HL-60 (cell line): ENCODE data around the gene ENO1.

Experiments
- DNase-seq, 2 experiments: peaks; one replicate each; pipeline ENCODE4 v3.0.0-alpha.2; 2010 to 2020; ENCODE audit warnings: low read depth in 1 of 2, low spot score in 1 of 2
- H3K27ac ChIP-seq: fragments of 250-450 bp; sonication (Bioruptor Pico); replicated peaks from 2 replicates; pipeline ENCODE4 v1.5.1; 2020; ENCODE audit warnings: mild to moderate bottlenecking, moderate library complexity
- H3K27me3 ChIP-seq: fragments of 250-450 bp; sonication (Bioruptor Pico); 2 replicates; pipeline ENCODE4 v1.5.1; 2021; ENCODE audit warnings: mild to moderate bottlenecking, moderate library complexity; ENCODE audit not compliant: insufficient read depth, poor library complexity, severe bottlenecking
- H3K4me3 ChIP-seq: replicated peaks from 2 replicates; pipeline ENCODE4 v1.5.1; 2011; ENCODE audit warnings: mild to moderate bottlenecking, control low read depth, low read length; ENCODE audit not compliant: insufficient read depth
- GABPA ChIP-seq: IDR thresholded peaks from 2 replicates; pipeline ENCODE4 v1.6.1; 2012; ENCODE audit warnings: low read depth
- POLR2AphosphoS5 ChIP-seq: IDR thresholded peaks from 2 replicates; pipeline ENCODE4 v1.6.1; 2012; ENCODE audit warnings: low read depth
- SPI1 ChIP-seq: IDR thresholded peaks from 2 replicates; pipeline ENCODE4 v1.6.1; 2012; ENCODE audit warnings: low read depth, mild to moderate bottlenecking, borderline replicate concordance
- TF ChIP-seq, protein P1 (sequence below): IDR thresholded peaks from 2 replicates; pipeline ENCODE4 v1.6.1; 2012; ENCODE audit warnings: low read depth; ENCODE audit not compliant: insufficient replicate concordance
- TF ChIP-seq, protein P2 (sequence below): IDR thresholded peaks from one replicate; pipeline ENCODE4 v1.5.1; 2011; ENCODE audit warnings: low read length, control low read depth, inconsistent platforms; ENCODE audit not compliant: insufficient read depth

Gene ENO1

DNA sequence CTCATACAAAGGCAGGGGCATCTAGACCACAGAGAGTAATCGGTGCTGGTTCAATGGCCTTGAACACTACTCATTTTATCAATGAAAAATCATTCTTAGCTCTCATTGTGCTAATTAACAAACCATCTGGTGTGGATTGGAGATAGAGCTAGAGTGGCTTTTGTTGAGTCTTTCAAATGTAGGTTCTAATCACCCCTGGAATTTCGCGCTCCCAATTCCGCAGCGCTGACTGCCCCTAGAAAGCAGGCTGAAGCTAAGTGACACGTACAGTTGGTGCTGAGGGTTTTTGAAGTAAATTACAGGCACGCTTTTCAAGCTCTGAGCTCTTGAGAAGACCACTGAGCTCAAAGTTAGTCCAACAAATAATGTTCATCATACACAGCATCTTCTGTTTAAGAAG, 36.0 kb upstream of the ENO1 start:
- Histone ChIP-seq H3K4me3 (no peak overlapping the region), H3K27me3 (no peaks in the 10 kb centered on the region), H3K27ac (no peak overlapping the region)
- TF ChIP-seq GABPA, result no peak
- TF ChIP-seq, protein P1, sequence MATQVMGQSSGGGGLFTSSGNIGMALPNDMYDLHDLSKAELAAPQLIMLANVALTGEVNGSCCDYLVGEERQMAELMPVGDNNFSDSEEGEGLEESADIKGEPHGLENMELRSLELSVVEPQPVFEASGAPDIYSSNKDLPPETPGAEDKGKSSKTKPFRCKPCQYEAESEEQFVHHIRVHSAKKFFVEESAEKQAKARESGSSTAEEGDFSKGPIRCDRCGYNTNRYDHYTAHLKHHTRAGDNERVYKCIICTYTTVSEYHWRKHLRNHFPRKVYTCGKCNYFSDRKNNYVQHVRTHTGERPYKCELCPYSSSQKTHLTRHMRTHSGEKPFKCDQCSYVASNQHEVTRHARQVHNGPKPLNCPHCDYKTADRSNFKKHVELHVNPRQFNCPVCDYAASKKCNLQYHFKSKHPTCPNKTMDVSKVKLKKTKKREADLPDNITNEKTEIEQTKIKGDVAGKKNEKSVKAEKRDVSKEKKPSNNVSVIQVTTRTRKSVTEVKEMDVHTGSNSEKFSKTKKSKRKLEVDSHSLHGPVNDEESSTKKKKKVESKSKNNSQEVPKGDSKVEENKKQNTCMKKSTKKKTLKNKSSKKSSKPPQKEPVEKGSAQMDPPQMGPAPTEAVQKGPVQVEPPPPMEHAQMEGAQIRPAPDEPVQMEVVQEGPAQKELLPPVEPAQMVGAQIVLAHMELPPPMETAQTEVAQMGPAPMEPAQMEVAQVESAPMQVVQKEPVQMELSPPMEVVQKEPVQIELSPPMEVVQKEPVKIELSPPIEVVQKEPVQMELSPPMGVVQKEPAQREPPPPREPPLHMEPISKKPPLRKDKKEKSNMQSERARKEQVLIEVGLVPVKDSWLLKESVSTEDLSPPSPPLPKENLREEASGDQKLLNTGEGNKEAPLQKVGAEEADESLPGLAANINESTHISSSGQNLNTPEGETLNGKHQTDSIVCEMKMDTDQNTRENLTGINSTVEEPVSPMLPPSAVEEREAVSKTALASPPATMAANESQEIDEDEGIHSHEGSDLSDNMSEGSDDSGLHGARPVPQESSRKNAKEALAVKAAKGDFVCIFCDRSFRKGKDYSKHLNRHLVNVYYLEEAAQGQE, result no peak
- TF ChIP-seq, protein P2, sequence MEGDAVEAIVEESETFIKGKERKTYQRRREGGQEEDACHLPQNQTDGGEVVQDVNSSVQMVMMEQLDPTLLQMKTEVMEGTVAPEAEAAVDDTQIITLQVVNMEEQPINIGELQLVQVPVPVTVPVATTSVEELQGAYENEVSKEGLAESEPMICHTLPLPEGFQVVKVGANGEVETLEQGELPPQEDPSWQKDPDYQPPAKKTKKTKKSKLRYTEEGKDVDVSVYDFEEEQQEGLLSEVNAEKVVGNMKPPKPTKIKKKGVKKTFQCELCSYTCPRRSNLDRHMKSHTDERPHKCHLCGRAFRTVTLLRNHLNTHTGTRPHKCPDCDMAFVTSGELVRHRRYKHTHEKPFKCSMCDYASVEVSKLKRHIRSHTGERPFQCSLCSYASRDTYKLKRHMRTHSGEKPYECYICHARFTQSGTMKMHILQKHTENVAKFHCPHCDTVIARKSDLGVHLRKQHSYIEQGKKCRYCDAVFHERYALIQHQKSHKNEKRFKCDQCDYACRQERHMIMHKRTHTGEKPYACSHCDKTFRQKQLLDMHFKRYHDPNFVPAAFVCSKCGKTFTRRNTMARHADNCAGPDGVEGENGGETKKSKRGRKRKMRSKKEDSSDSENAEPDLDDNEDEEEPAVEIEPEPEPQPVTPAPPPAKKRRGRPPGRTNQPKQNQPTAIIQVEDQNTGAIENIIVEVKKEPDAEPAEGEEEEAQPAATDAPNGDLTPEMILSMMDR, result no peak
- TF ChIP-seq SPI1, result no peak
- TF ChIP-seq POLR2AphosphoS5, result no peak
- DNase-seq, result no peak

DNA sequence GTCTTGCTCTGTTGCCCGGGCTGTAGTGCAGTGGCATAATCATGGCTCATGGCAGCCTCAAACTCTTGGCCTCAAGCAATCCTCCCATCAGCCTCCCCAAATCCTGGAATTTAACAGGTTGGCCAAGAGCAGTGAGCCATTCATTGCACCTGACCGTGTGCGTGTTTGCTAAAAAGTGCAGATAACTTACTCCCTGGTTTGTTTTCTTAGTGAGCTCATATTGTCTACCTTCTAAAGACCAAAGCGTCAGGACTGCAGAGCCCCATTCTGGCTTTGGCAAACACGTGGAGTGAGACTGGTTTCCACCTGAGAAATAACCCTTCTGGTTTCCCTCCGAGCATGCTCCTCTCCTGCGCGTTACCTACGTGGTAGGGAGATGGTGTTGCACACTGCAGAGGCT, 35.0 kb upstream of the ENO1 start:
- Histone ChIP-seq H3K4me3 (no peak overlapping the region), H3K27ac (no peak overlapping the region), H3K27me3 (no peaks in the 10 kb centered on the region)
- DNase-seq, result no peak
- TF ChIP-seq GABPA (no peak), SPI1 (no peak), POLR2AphosphoS5 (no peak)
- TF ChIP-seq, protein P2, result no peak
- TF ChIP-seq, protein P1, result no peak

DNA sequence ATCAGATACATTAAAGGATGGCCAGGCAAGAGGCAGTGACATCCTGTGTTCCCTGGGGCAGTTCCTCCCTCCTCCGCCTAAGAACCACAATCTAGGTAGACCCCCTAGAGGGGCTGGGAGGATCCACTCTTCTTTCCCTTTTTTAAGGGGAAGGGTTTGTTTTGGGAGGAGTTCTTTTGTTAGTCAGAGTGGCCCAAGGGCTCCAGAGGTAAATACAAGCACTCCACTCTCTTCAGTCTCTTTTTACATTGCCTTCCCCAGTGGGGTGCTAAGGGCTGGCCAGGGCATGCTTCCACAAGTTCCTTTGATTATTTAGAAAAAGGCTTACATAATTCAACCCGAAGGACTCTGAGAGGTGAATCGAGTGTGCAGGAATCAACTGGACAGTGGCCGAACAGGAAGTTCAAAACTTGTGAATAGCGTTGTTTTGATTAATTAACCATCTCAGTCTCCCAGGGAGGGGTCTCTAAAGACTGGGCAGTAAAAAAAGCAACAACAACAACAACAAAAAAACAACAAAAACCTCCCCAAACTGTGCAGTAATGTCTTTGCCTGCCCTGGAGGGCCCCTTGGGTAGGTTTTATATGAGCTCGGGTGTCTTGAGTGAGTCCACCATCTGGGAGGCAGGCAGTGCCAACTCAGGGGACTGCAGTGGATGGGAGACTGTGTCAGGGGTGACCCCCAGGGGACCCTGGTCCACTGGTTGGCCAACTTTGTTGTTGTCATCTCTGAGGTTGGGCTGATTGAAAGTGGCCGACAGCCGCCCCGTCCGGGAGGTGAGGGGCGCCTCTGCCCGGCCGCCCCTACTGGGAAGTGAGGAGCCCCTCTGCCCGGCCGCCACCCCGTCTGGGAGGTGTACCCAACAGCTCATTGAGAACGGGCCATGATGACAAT, 33.2 kb upstream of the ENO1 start:
- Histone ChIP-seq H3K4me3 (no peak overlapping the region), H3K27me3 (no peaks in the 10 kb centered on the region), H3K27ac (no peak overlapping the region)
- TF ChIP-seq GABPA, result no peak
- TF ChIP-seq, protein P1, result no peak
- TF ChIP-seq SPI1, result no peak
- no peak for TF ChIP-seq POLR2AphosphoS5
- TF ChIP-seq, protein P2, result no peak
- DNase-seq, result no peak
